Natural killer cell treated with Interleukin-12 subunit alpha and Interleukin-12 subunit beta and Interleukin-15 and Interleukin-18, amount 100 ng/mL, for 72 hours (primary cell): ENCODE measurements around the gene DNAJC4. TPM values are rescaled to one million over a fixed set of nuclear protein-coding genes. Genes with fewer than 3 reads are reported as not detected.

Experiments used
- ATAC-seq, 2 donors: fragments of 150-1000 bp; cut with Tn5 transposase in 1 of 2; sonication (Bioruptor Pico), chemical (Tn5 transposase) in 1 of 2; 2 replicates each; pipeline ENCODE4 v1.10.0; 2021
- DNase-seq: peaks from one replicate; pipeline ENCODE4 v3.0.0; 2022; ENCODE audit warnings: low spot score
- H3K27ac Mint-ChIP-seq, 2 donors: 1 replicate in 1 of 2; 2 replicates in 1 of 2; pipeline ENCODE4 v1.8.0; 2022; ENCODE audit warnings: mixed read lengths in 2 of 2, mild to moderate bottlenecking in 1 of 2, moderate library complexity in 1 of 2
- H3K27me3 Mint-ChIP-seq, 2 donors: 1 replicate in 1 of 2; 2 replicates in 1 of 2; pipeline ENCODE4 v1.8.0; 2022; ENCODE audit warnings: mixed read lengths in 2 of 2
- H3K36me3 Mint-ChIP-seq: one replicate; pipeline ENCODE4 v1.8.0; 2022; ENCODE audit warnings: mixed read lengths
- H3K4me1 Mint-ChIP-seq, 2 donors: 1 replicate in 1 of 2; 2 replicates in 1 of 2; pipeline ENCODE4 v1.8.0; 2022; ENCODE audit warnings: low read depth in 2 of 2, mixed read lengths in 2 of 2, mild to moderate bottlenecking in 1 of 2
- H3K4me3 Mint-ChIP-seq: one replicate; pipeline ENCODE4 v1.8.0; 2022; ENCODE audit warnings: mixed read lengths
- H3K9me3 Mint-ChIP-seq: 2 replicates; pipeline ENCODE4 v1.8.0; 2022; ENCODE audit warnings: mixed read lengths
- total RNA-seq, 2 donors: library from RNA; stranded (reverse); gene quantifications; one replicate each; pipeline ENCODE4 v1.2.3, GENCODE V29; 2022

Gene DNAJC4
- total RNA-seq, 2 donors from 2014 or later = 31.2 to 33.0 TPM

GRCh38 chr11:64265176-64266160 is 35.1 kb downstream of the DNAJC4 start:
- peaks cover 24% of the 10 kb centered on the region in 2 donors for H3K4me1 Mint-ChIP-seq
- H3K36me3 Mint-ChIP-seq = no peaks in the 10 kb centered on the region
- ATAC-seq (no peak), DNase-seq (no peak)
- no peak overlapping the region for H3K27ac Mint-ChIP-seq
- no peak overlapping the region for H3K4me3 Mint-ChIP-seq
- H3K27me3 Mint-ChIP-seq = no peaks in the 10 kb centered on the region
- no peaks in the 10 kb centered on the region for H3K9me3 Mint-ChIP-seq

GRCh38 chr11:64266339-64266738 is 36.0 kb downstream of the DNAJC4 start:
- Mint-ChIP-seq H3K9me3 (no peaks in the 10 kb centered on the region), H3K27ac (no peak overlapping the region), H3K27me3 (no peaks in the 10 kb centered on the region), H3K4me1 (peaks cover 24% of the 10 kb centered on the region in 2 donors), H3K36me3 (no peaks in the 10 kb centered on the region), H3K4me3 (no peak overlapping the region)
- DNase-seq = no peak
- ATAC-seq = no peak

- no peaks in the 10 kb centered on the region for H3K27me3 Mint-ChIP-seq
- no peaks in the 10 kb centered on the region for H3K9me3 Mint-ChIP-seq
- H3K4me3 Mint-ChIP-seq = peak overlapping the region; percentile 100
- peak overlapping the region; percentile 99 for H3K27ac Mint-ChIP-seq
- DNase-seq (no peak), ATAC-seq (no peak)
- peaks cover 28 to 30% of the 10 kb centered on the region in 2 donors for H3K4me1 Mint-ChIP-seq
- no peaks in the 10 kb centered on the region for H3K36me3 Mint-ChIP-seq
These were observed 37.0 kb downstream of the DNAJC4 start for GRCh38 chr11:64267207-64267945.

GRCh38 chr11:64268025-64268892 is 37.9 kb downstream of the DNAJC4 start:
- Mint-ChIP-seq H3K9me3 (no peaks in the 10 kb centered on the region), H3K27ac (peak overlapping the region; percentile 99), H3K4me3 (peak overlapping the region; percentile 100), H3K36me3 (no peaks in the 10 kb centered on the region), H3K4me1 (peaks cover 26 to 30% of the 10 kb centered on the region in 2 donors), H3K27me3 (no peaks in the 10 kb centered on the region)
- ATAC-seq (no peak), DNase-seq (no peak)

- ATAC-seq = peak; percentile 52 to 54
- Mint-ChIP-seq H3K4me3 (peak overlapping the region; percentile 100), H3K27ac (peak overlapping the region; percentile 99), H3K9me3 (no peaks in the 10 kb centered on the region), H3K4me1 (peaks cover 26 to 30% of the 10 kb centered on the region in 2 donors), H3K27me3 (no peaks in the 10 kb centered on the region), H3K36me3 (no peaks in the 10 kb centered on the region)
- peak; percentile 87 for DNase-seq
These were observed 38.7 kb downstream of the DNAJC4 start for GRCh38 chr11:64268893-64269539.

GRCh38 chr11:64269540-64270220 is 39.3 kb downstream of the DNAJC4 start:
- peak; percentile 87 to 92 for ATAC-seq
- no peaks in the 10 kb centered on the region for H3K27me3 Mint-ChIP-seq
- H3K36me3 Mint-ChIP-seq = no peaks in the 10 kb centered on the region

GRCh38 chr11:64275031-64275800 is 44.9 kb downstream of the DNAJC4 start:
- H3K27ac Mint-ChIP-seq = no peak overlapping the region
- ATAC-seq = no peak
- peaks cover 6 to 7% of the 10 kb centered on the region in 2 donors for H3K4me1 Mint-ChIP-seq
- no peaks in the 10 kb centered on the region for H3K27me3 Mint-ChIP-seq
- H3K9me3 Mint-ChIP-seq = no peaks in the 10 kb centered on the region
- no peak for DNase-seq
- H3K36me3 Mint-ChIP-seq = no peaks in the 10 kb centered on the region
- no peak overlapping the region for H3K4me3 Mint-ChIP-seq

More at GRCh38 chr11:64269540-64270220, 39.3 kb downstream of the DNAJC4 start:
- DNase-seq = peak; percentile 98
- Mint-ChIP-seq H3K27ac (peak overlapping the region; percentile 99), H3K4me3 (peak overlapping the region; percentile 100), H3K4me1 (peaks cover 26 to 30% of the 10 kb centered on the region in 2 donors), H3K9me3 (no peaks in the 10 kb centered on the region)

- H3K4me3 Mint-ChIP-seq = no peak overlapping the region
- no peaks in the 10 kb centered on the region for H3K9me3 Mint-ChIP-seq
- no peak overlapping the region for H3K27ac Mint-ChIP-seq
- H3K4me1 Mint-ChIP-seq = peaks cover 4 to 5% of the 10 kb centered on the region in 2 donors
- ATAC-seq = no peak
- no peak for DNase-seq
- H3K36me3 Mint-ChIP-seq = no peaks in the 10 kb centered on the region
- no peaks in the 10 kb centered on the region for H3K27me3 Mint-ChIP-seq
These were observed 45.5 kb downstream of the DNAJC4 start for GRCh38 chr11:64275841-64276240.

GRCh38 chr11:64276653-64277431 is 46.5 kb downstream of the DNAJC4 start:
- H3K27ac Mint-ChIP-seq = no peak overlapping the region
- no peaks in the 10 kb centered on the region for H3K36me3 Mint-ChIP-seq
- H3K4me3 Mint-ChIP-seq = no peak overlapping the region
- peaks cover 3 to 9% of the 10 kb centered on the region in 2 donors for H3K4me1 Mint-ChIP-seq
- no peaks in the 10 kb centered on the region for H3K9me3 Mint-ChIP-seq
- no peak for ATAC-seq
- H3K27me3 Mint-ChIP-seq = no peaks in the 10 kb centered on the region
- no peak for DNase-seq

- H3K27ac Mint-ChIP-seq = no peak overlapping the region
- peaks cover 0 to 12% of the 10 kb centered on the region in 2 donors for H3K4me1 Mint-ChIP-seq
- H3K36me3 Mint-ChIP-seq = no peaks in the 10 kb centered on the region
- H3K4me3 Mint-ChIP-seq = no peak overlapping the region
- H3K27me3 Mint-ChIP-seq = no peaks in the 10 kb centered on the region
- no peak for DNase-seq
- H3K9me3 Mint-ChIP-seq = no peaks in the 10 kb centered on the region
- no peak for ATAC-seq
These were observed 48.3 kb downstream of the DNAJC4 start for GRCh38 chr11:64278576-64279190.
